Vagina (tissue), 2 donors: ENCODE results near the gene ANKRD53. TPM values are rescaled to one million over a fixed set of nuclear protein-coding genes. Genes with fewer than 3 reads are reported as not detected.
"Not testable (repeated sequence)": the region's sequence is repeated elsewhere in the genome, so short reads cannot be mapped to it uniquely, and the experiment has no call there.

Experiments used
- DNase-seq, 2 donors: peaks; one replicate each; pipeline ENCODE4 v3.0.0-alpha.2; 2017; ENCODE audit errors: extremely low spot score in 2 of 2
- H3K27ac ChIP-seq: fragments of 200-600 bp; sonication (generic); one replicate; pipeline ENCODE4 v1.5.1; 2019
- H3K27me3 ChIP-seq: fragments of 200-600 bp; sonication (generic); one replicate; pipeline ENCODE4 v1.5.1; 2019
- H3K36me3 ChIP-seq, 2 donors: fragments of 200-600 bp; sonication (generic); one replicate each; pipeline ENCODE4 v1.5.1; 2017 to 2019
- H3K4me1 ChIP-seq: fragments of 200-600 bp; sonication (generic); one replicate; pipeline ENCODE4 v1.5.1; 2019
- H3K4me3 ChIP-seq, 2 donors: fragments of 200-600 bp; sonication (generic); 1 replicate in 1 of 2; 2 replicates in 1 of 2; pipeline ENCODE4 v1.5.1; 2016 to 2019
- H3K9me3 ChIP-seq: fragments of 200-600 bp; sonication (generic); one replicate; pipeline ENCODE4 v1.5.1; 2019
- CTCF ChIP-seq, 3 experiments: fragments of 450-650 bp in 2 of 3; fragments of 200-600 bp in 1 of 3; sonication (generic) in 1 of 3; IDR thresholded peaks; one replicate each; pipeline ENCODE4 v1.5.1; 2017 to 2019; ENCODE audit warnings: antibody characterized with exemption in 3 of 3, mild to moderate bottlenecking in 2 of 3, moderate library complexity in 2 of 3
- POLR2A ChIP-seq, 2 donors: fragments of 450-650 bp; IDR thresholded peaks; one replicate each; pipeline ENCODE4 v1.6.1; 2017; ENCODE audit warnings: antibody characterized with exemption in 2 of 2, mild to moderate bottlenecking in 2 of 2, moderate library complexity in 2 of 2
- POLR2AphosphoS5 ChIP-seq, 2 donors: sonication (generic); formaldehyde crosslinking; IDR thresholded peaks; one replicate each; pipeline ENCODE4 v1.9.0; 2017; ENCODE audit warnings: antibody characterized with exemption in 2 of 2, mild to moderate bottlenecking in 2 of 2, low read depth in 1 of 2; ENCODE audit not compliant: insufficient read depth in 1 of 2
- intact Hi-C: fragments of 100-400 bp; cut with DNase I; formaldehyde crosslinking; loops from one replicate; pipeline ENCODE4 v1.15.1; 2023
- total RNA-seq: library from RNA; depleted of rRNA; stranded (reverse); fragments of >200 nt; gene quantifications from one replicate; pipeline ENCODE4 v1.2.3, GENCODE V29; 2016

ANKRD53 gene
- total RNA-seq, 1 donor from 2014 or later = 4.9 TPM

- TF ChIP-seq POLR2A (IDR thresholded peaks at IDR 0.05) (no peak), CTCF (IDR thresholded peaks at IDR 0.05) (no peak), POLR2AphosphoS5 (IDR thresholded peaks at IDR 0.05; ENCODE audit: insufficient read depth in 1 of 2, low read depth in 1 of 2) (peak in 1 of 2 donors; percentile 27)
- no peaks in the 10 kb centered on the region for H3K27me3 ChIP-seq
- H3K27ac ChIP-seq = peak overlapping the region; percentile 88
- H3K4me3 ChIP-seq = peak overlapping the region; percentile 99
- H3K9me3 ChIP-seq = no peaks in the 10 kb centered on the region
- H3K36me3 ChIP-seq = peaks cover 0 to 11% of the 10 kb centered on the region in 2 donors
- intact Hi-C loops = no loop called here
- H3K4me1 ChIP-seq = peaks cover 26% of the 10 kb centered on the region
- DNase-seq = peak in 1 of 2 donors; percentile 80
These were observed 15.7 kb downstream of the ANKRD53 start for GRCh38 chr2:70994009-70994698.

- H3K36me3 ChIP-seq = peaks cover 0 to 4% of the 10 kb centered on the region in 2 donors
- DNase-seq = peak; percentile 87 to 93
- intact Hi-C loops = no loop called here
- TF ChIP-seq POLR2AphosphoS5 (IDR thresholded peaks at IDR 0.05; ENCODE audit: insufficient read depth in 1 of 2, low read depth in 1 of 2) = peak in 1 of 2 donors; percentile 50
- peak in 2 of 3 experiments; percentile 39 to 44 for TF ChIP-seq CTCF (IDR thresholded peaks at IDR 0.05)
- peak in 1 of 2 donors; percentile 36 for TF ChIP-seq POLR2A (IDR thresholded peaks at IDR 0.05)
- H3K4me3 ChIP-seq = peak within 1 kb of the TSS; percentile 99
- peaks cover 26% of the 10 kb centered on the region for H3K4me1 ChIP-seq
- H3K27me3 ChIP-seq = no peaks in the 10 kb centered on the region
- H3K27ac ChIP-seq = peak within 1 kb of the TSS; percentile 88
- no peaks in the 10 kb centered on the region for H3K9me3 ChIP-seq
These were observed 16.4 kb downstream of the ANKRD53 start, which contains the start of gene TEX261 for GRCh38 chr2:70994699-70995425. Gene TEX261, minus strand, starts transcription at chr2:70994873. Its CDS starts 116 bp downstream, at chr2:70994757.

GRCh38 chr2:70995426-70995729, 16.9 kb downstream of the ANKRD53 start:
- no peaks in the 10 kb centered on the region for H3K9me3 ChIP-seq
- no peaks in the 10 kb centered on the region for H3K36me3 ChIP-seq
- H3K4me3 ChIP-seq = peak overlapping the region; percentile 99
- H3K27me3 ChIP-seq = no peaks in the 10 kb centered on the region
- peaks cover 26% of the 10 kb centered on the region for H3K4me1 ChIP-seq
- no peak for TF ChIP-seq POLR2AphosphoS5 (IDR thresholded peaks at IDR 0.05; ENCODE audit: insufficient read depth in 1 of 2, low read depth in 1 of 2)
- no peak for TF ChIP-seq POLR2A (IDR thresholded peaks at IDR 0.05)
- TF ChIP-seq CTCF (IDR thresholded peaks at IDR 0.05) = peak in 1 of 3 experiments; percentile 12
- H3K27ac ChIP-seq = peak overlapping the region; percentile 88
- intact Hi-C loops = no loop called here
- peak in 1 of 2 donors; percentile 85 for DNase-seq

- H3K9me3 ChIP-seq, DNase-seq, H3K36me3 ChIP-seq, H3K27ac ChIP-seq, intact Hi-C loops, H3K27me3 ChIP-seq, H3K4me3 ChIP-seq: not testable (repeated sequence)
- H3K4me1 ChIP-seq = peaks cover 20% of the 10 kb centered on the region
These were observed 20.5 kb downstream of the ANKRD53 start for GRCh38 chr2:70998885-70999284.

GRCh38 chr2:70999362-70999761, 20.9 kb downstream of the ANKRD53 start:
- no peak overlapping the region for H3K27ac ChIP-seq
- H3K4me3 ChIP-seq = no peak overlapping the region
- no peak for DNase-seq
- intact Hi-C loops = no loop called here
- TF ChIP-seq POLR2AphosphoS5 (IDR thresholded peaks at IDR 0.05; ENCODE audit: insufficient read depth in 1 of 2, low read depth in 1 of 2) (no peak), POLR2A (IDR thresholded peaks at IDR 0.05) (no peak), CTCF (IDR thresholded peaks at IDR 0.05) (no peak)
- H3K9me3 ChIP-seq = no peaks in the 10 kb centered on the region
- no peaks in the 10 kb centered on the region for H3K36me3 ChIP-seq
- no peaks in the 10 kb centered on the region for H3K27me3 ChIP-seq
- peaks cover 17% of the 10 kb centered on the region for H3K4me1 ChIP-seq

- H3K27me3 ChIP-seq, H3K9me3 ChIP-seq, H3K27ac ChIP-seq, DNase-seq, H3K36me3 ChIP-seq, H3K4me3 ChIP-seq: not testable (repeated sequence)
- peaks cover 17% of the 10 kb centered on the region for H3K4me1 ChIP-seq
- intact Hi-C loops = loop anchor here (5.0 kb wide), 1 partner anchor 33 kb away; no protein-coding TSS in a partner anchor
These were observed 21.5 kb downstream of the ANKRD53 start for GRCh38 chr2:70999931-71000330.
